ENCODE measurements around the gene LMF1.

The LMF1 gene

DNA sequence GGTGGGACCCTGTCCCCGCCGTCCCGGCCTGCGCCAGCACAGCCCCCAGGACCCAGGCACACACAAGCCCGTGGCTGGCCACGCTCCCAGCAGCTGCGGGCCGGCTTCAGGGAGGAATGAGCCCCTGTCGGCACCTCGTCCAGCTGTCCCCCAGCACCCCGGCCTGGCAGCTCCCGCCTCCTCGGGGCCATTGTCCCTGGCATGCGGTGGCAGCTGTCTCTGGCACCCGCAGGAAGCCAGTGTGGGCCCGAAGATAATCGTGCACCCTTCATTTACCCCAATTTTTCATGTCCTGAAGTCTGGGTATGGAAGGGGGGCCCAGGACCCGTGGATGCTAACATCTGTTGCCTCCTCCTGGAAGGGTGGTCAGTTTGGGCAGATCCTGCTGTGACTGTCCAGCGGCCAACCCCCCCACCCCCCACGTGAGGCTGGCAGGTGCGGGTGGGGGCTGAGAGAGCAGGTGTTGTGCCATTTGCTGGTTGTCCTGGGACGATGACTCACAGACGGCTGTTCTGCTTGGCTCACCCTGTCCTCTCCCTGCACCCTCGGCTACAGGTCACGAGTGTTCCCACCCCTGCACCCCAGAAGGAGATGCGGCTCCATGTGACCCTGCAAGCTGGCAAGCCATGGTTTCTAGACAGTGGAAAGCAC is 4.0 kb upstream of the LMF1 start:
- POLR2A ChIA-PET, result interaction anchor here (0.8 kb wide), 1 partner anchor 160 kb away, joined by 4 read pairs; no protein-coding TSS in a partner anchor
- TF ChIP-seq, protein P1, sequence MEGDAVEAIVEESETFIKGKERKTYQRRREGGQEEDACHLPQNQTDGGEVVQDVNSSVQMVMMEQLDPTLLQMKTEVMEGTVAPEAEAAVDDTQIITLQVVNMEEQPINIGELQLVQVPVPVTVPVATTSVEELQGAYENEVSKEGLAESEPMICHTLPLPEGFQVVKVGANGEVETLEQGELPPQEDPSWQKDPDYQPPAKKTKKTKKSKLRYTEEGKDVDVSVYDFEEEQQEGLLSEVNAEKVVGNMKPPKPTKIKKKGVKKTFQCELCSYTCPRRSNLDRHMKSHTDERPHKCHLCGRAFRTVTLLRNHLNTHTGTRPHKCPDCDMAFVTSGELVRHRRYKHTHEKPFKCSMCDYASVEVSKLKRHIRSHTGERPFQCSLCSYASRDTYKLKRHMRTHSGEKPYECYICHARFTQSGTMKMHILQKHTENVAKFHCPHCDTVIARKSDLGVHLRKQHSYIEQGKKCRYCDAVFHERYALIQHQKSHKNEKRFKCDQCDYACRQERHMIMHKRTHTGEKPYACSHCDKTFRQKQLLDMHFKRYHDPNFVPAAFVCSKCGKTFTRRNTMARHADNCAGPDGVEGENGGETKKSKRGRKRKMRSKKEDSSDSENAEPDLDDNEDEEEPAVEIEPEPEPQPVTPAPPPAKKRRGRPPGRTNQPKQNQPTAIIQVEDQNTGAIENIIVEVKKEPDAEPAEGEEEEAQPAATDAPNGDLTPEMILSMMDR (IDR thresholded peaks at IDR 0.05; ENCODE audit: insufficient read depth, low read length, missing control alignments), result no peak

DNA sequence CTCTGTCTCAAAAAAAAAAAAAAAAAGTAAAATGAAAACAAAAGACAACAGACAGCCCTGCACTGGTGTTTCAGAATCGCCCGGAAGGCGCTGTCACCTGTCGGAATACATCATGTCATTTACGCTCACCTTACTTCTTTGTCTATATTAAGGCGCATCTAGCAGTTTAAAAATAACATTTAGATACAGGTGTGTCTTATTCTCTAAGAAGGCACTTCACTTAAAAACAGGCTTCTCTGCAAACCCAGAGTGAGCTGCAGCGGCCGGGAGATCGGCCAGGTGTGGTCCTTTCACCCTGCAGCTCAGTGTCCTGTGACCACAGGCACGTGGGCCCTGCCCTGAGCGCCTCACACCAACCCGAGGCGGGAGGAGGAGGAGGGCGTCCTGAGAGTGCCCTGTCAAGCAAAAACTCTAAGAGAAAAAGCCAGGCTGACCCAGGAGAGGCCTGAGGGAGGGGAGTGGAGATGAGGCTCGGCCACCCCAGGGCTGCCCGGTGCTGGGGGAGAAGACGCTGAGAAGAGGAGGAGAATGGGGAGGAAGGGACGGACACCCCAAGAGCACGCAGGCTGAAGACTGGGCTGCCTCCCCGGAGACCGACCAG is 3.3 kb upstream of the LMF1 start:
- CTCF ChIA-PET, result no interaction called here
- POLR2A ChIA-PET, result interaction anchor here (0.8 kb wide), 1 partner anchor 159 kb away, joined by 4 read pairs; no protein-coding TSS in a partner anchor
- TF ChIP-seq, protein P1 (IDR thresholded peaks at IDR 0.05; ENCODE audit: insufficient read depth, low read length, missing control alignments), result no peak
- no peak for DNase-seq (ENCODE audit: low read depth, low spot score)
- no peak overlapping the region for H3K4me3 ChIP-seq (ENCODE audit: low read depth, low read length)

More for the DNA sequence above, 4.0 kb upstream of the LMF1 start:
- H3K4me3 ChIP-seq (ENCODE audit: low read depth, low read length), result no peak overlapping the region
- DNase-seq (ENCODE audit: low read depth, low spot score), result no peak
- CTCF ChIA-PET, result no interaction called here

DNA sequence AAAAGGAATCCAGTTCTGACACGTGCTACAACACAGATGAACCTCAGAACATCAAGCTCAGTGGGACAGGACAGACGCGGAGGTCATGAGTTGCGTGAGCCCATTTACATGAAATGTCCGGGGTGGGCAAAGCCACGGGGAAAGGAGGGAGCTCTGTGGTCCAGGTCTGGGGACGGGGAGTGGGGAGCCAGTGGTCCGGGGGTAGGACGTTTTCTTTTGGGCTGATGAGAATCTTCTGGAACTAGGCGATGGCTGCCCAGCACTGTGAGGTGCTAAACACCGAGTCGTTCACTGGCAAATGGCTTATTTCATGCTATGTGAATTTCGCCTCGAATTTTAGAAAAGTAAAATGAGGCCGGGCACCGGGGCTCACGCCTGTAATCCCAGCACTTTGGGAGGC is 2.6 kb upstream of the LMF1 start:
- DNase-seq (ENCODE audit: low read depth, low spot score), result no peak
- ChIA-PET CTCF (no interaction called here), POLR2A (no interaction called here)
- H3K4me3 ChIP-seq (ENCODE audit: low read depth, low read length), result no peak overlapping the region
- TF ChIP-seq, protein P1 (IDR thresholded peaks at IDR 0.05; ENCODE audit: insufficient read depth, low read length, missing control alignments), result no peak

DNA sequence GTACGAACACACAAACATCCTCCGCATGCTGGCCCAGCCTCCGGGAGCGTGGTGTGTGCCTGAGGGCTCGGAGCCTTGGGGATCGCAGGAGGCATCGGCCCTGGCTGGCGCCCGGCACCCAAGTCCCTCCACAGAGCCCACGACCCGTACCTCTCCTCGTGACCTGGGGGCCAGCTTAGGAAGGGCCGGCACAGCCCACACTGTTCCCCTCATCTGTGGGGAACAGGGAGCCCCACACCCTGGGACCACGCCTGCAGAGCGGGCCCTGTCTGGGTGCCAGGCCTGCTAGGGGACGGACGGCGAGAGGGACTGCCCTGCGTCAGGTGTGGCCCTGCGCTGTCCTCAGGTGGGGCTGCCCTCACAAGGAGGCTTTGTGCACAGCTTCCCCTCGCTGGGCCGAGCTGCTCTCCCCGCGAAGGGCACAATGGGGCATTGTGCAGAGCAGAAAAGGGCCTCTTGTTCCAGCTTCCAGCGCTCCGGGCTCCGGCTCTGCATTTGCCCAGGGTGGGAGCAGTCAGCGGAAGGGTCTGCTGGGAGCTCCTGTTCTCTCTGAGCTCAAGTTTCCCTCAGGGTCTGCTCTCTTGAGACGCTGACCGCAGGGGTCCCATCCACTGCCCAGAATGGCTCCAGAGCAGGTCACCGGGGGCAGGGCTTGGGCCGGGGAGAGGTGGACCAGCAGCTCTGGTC is 1.7 kb upstream of the LMF1 start:
- ChIA-PET POLR2A (no interaction called here), CTCF (no interaction called here)
- no peak for DNase-seq (ENCODE audit: low read depth, low spot score)
- TF ChIP-seq, protein P1 (IDR thresholded peaks at IDR 0.05; ENCODE audit: insufficient read depth, low read length, missing control alignments), result no peak
- no peak overlapping the region for H3K4me3 ChIP-seq (ENCODE audit: low read depth, low read length)

DNA sequence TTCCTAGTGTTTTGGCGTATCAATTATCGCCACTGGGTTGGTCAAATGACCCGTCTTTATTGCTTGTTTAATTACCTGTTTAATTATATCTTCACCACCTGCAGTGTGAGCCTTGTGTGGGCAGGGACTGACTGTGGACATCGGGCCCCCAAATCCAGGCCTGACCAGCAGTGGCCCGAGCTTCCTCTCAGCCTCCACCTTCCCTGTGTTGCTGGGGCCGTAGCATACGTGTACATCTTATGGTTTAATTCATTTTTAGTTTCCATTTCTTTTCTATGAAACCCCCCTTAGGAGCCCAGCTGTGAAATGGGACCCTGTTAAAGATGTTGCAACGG is 1.2 kb upstream of the LMF1 start:
- ChIA-PET POLR2A (no interaction called here), CTCF (no interaction called here)
- DNase-seq (ENCODE audit: low read depth, low spot score), result no peak
- TF ChIP-seq, protein P1 (IDR thresholded peaks at IDR 0.05; ENCODE audit: insufficient read depth, low read length, missing control alignments), result no peak
- no peak overlapping the region for H3K4me3 ChIP-seq (ENCODE audit: low read depth, low read length)

DNA sequence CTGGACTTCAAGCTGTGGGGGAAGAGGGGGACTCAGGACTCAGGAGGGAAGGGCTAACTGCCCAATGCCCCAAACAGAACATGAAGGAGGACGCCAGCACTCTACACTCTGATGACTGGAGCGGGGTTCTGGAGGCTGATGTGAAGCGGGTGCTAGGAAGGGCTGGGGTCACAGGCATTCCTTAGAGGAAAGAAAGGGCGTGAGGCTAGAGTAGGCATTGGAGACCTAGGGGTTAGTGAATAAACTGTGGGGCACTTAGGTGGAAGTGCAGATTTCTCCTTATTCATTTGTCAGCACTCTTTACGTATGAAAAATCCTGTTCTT is 760 bp upstream of the LMF1 start:
- ChIA-PET CTCF (no interaction called here), POLR2A (no interaction called here)
- TF ChIP-seq, protein P1 (IDR thresholded peaks at IDR 0.05; ENCODE audit: insufficient read depth, low read length, missing control alignments), result no peak
- DNase-seq (ENCODE audit: low read depth, low spot score), result no peak
- H3K4me3 ChIP-seq (ENCODE audit: low read depth, low read length), result no peak overlapping the region
